Measurements from ENCODE around the gene MLLT10. TPM values are rescaled to one million over a fixed set of nuclear protein-coding genes. Genes with fewer than 3 reads are reported as not detected.

MLLT10 gene
- total and polyA plus RNA-seq, 12 donors, result 15.8 to 49.1 (median 29.8) TPM

- 89 to 93% (median 91%) methylated on average over 10 to 12 of the region's 12 CpGs for WGBS, 4 donors
Measured at GRCh38 chr10:21756707-21757106, 222.7 kb downstream of the MLLT10 start.

DNA sequence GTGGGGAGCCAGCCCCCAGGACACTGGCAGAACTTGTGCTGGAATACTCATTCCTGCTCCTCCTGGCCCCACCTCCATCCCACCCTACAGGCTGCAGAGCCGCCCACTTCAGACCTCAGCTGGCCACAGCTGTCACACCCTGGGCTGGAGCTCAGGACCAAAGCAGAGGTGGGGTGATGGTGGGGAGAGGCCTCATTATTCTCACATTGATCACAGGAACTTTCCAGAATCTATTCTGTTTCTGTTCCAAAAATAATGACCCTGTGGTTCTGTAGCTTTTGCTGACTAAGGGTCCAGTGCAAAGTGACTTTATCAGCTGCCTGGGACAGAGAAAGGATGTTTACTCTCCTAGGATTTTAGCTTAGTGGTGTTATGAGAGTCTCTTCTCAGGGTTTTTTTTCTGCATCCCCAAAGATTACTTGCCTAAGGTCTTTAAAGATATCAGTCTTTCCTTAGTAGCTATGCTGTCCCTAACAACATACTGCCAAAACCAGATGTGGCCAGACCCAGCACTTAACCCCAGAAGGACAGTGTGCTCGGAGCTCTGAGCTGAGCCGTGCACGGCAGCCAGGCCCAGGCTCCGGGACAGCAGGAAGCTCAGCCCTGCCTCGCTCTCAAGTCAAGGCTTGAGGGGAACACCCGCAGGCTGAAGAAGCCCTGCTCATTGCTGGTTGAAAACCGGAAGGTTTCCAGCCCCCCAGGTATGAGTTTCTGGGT is 223.3 kb downstream of the MLLT10 start:
- Histone ChIP-seq H3K4me1 (replicated peaks in 1 of 2) (no peaks in the 10 kb centered on the region), H3K4me3 (no peak overlapping the region), H3K9me3 (replicated peaks in 1 of 3) (no peaks in the 10 kb centered on the region), H3K27me3 (no peaks in the 10 kb centered on the region), H3K36me3 (replicated peaks in 1 of 2) (no peaks in the 10 kb centered on the region), H3K27ac (peak overlapping the region in 1 of 5 donors; percentile 6)
- intact Hi-C loops (cut with DNase I), result no loop called here
- WGBS, 4 donors, result 51 to 82% (median 72%) methylated on average over 3 to 8 of the region's 8 CpGs
- TF ChIP-seq POLR2A (IDR thresholded peaks at IDR 0.05), result no peak
- TF ChIP-seq, protein P1, sequence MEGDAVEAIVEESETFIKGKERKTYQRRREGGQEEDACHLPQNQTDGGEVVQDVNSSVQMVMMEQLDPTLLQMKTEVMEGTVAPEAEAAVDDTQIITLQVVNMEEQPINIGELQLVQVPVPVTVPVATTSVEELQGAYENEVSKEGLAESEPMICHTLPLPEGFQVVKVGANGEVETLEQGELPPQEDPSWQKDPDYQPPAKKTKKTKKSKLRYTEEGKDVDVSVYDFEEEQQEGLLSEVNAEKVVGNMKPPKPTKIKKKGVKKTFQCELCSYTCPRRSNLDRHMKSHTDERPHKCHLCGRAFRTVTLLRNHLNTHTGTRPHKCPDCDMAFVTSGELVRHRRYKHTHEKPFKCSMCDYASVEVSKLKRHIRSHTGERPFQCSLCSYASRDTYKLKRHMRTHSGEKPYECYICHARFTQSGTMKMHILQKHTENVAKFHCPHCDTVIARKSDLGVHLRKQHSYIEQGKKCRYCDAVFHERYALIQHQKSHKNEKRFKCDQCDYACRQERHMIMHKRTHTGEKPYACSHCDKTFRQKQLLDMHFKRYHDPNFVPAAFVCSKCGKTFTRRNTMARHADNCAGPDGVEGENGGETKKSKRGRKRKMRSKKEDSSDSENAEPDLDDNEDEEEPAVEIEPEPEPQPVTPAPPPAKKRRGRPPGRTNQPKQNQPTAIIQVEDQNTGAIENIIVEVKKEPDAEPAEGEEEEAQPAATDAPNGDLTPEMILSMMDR (IDR thresholded peaks at IDR 0.05), result no peak
- DNase-seq, result no peak

More at GRCh38 chr10:21756707-21757106, 222.7 kb downstream of the MLLT10 start:
- Histone ChIP-seq H3K9me3 (replicated peaks in 1 of 3) (no peaks in the 10 kb centered on the region), H3K4me3 (no peak overlapping the region), H3K27me3 (no peaks in the 10 kb centered on the region), H3K27ac (no peak overlapping the region), H3K36me3 (replicated peaks in 1 of 2) (no peaks in the 10 kb centered on the region), H3K4me1 (replicated peaks in 1 of 2) (no peaks in the 10 kb centered on the region)
- no peak for DNase-seq
- no peak for TF ChIP-seq POLR2A (IDR thresholded peaks at IDR 0.05)
- TF ChIP-seq, protein P1 (IDR thresholded peaks at IDR 0.05), result no peak
- intact Hi-C loops (cut with DNase I), result no loop called here

GRCh38 chr10:21758239-21758638 is 224.2 kb downstream of the MLLT10 start:
- H3K27me3 ChIP-seq, result no peaks in the 10 kb centered on the region
- H3K36me3 ChIP-seq (replicated peaks in 1 of 2), result no peaks in the 10 kb centered on the region
- DNase-seq, result no peak
- 87 to 98% (median 91%) methylated on average over 10 to 14 of the region's 14 CpGs for WGBS, 4 donors
- H3K4me1 ChIP-seq (replicated peaks in 1 of 2), result no peaks in the 10 kb centered on the region
- no peaks in the 10 kb centered on the region for H3K9me3 ChIP-seq (replicated peaks in 1 of 3)
- no peak overlapping the region for H3K4me3 ChIP-seq
- no peak overlapping the region for H3K27ac ChIP-seq
- TF ChIP-seq, protein P1 (IDR thresholded peaks at IDR 0.05), result no peak
- no peak for TF ChIP-seq POLR2A (IDR thresholded peaks at IDR 0.05)
- intact Hi-C loops (cut with DNase I), result no loop called here

- Histone ChIP-seq H3K9me3 (replicated peaks in 1 of 3) (no peaks in the 10 kb centered on the region), H3K4me1 (replicated peaks in 1 of 2) (no peaks in the 10 kb centered on the region), H3K4me3 (no peak overlapping the region), H3K27ac (no peak overlapping the region), H3K27me3 (no peaks in the 10 kb centered on the region), H3K36me3 (replicated peaks in 1 of 2) (no peaks in the 10 kb centered on the region)
- TF ChIP-seq POLR2A (IDR thresholded peaks at IDR 0.05), result no peak
- TF ChIP-seq, protein P1 (IDR thresholded peaks at IDR 0.05), result no peak
- 94 to 96% (median 94%) methylated on average over 7 of the region's 7 CpGs for WGBS, 4 donors
- intact Hi-C loops (cut with DNase I), result no loop called here
- no peak for DNase-seq
Measured at GRCh38 chr10:21758696-21759095, 224.7 kb downstream of the MLLT10 start.

Measured in adrenal gland (tissue), 12 donors.